Measurements from ENCODE around the gene TAF1B.

Gene TAF1B

DNA sequence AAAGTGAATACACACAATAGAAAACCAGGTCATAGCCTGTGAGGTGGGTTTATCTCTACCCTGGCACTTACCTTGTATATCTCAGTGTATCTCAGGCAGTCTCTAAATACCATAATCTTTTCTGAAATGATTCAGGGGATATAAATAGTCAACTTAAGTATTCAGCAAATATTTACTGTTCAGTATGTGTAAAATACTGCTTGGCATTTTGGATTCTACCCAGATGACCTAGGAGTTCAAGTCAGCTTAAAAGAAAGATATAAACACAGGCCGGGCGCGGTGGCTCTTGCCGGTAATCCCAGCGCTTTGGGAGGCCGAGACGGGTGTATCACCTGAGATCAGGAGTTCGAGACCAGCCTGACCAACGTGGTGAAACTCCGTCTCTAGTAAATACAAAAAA is 132.1 kb downstream of the TAF1B start:
- H3K9me2 ChIP-seq (ENCODE audit: low read depth, low read length): no peaks in the 10 kb centered on the region
- no peaks in the 10 kb centered on the region for H3K9me3 ChIP-seq (ENCODE audit: low read length)
- H3K36me3 ChIP-seq (ENCODE audit: insufficient read depth, low read length): peaks cover 9% of the 10 kb centered on the region; the same call in 1 of the 2 replicates
- H3F3A ChIP-seq (ENCODE audit: insufficient read depth, low read length): no peaks in the 10 kb centered on the region
- no peak overlapping the region for H2AFZ ChIP-seq (ENCODE audit: low read length)
- H3K27ac ChIP-seq (ENCODE audit: low read depth, low read length, poor library complexity, severe bottlenecking): no peak overlapping the region
- no peaks in the 10 kb centered on the region for H4K20me1 ChIP-seq (ENCODE audit: insufficient read depth, low read length)
- TF ChIP-seq EZH2 (IDR thresholded peaks at IDR 0.05; ENCODE audit: borderline replicate concordance, low read length): no peak
- TF ChIP-seq CTCF (IDR thresholded peaks at IDR 0.05; ENCODE audit: low read length): no peak
- no peaks in the 10 kb centered on the region for H3K27me3 ChIP-seq (ENCODE audit: insufficient read depth, low read length)
- no peak overlapping the region for H3K9ac ChIP-seq (ENCODE audit: low read length)
- H3K79me2 ChIP-seq (ENCODE audit: insufficient read depth, low read length): no peaks in the 10 kb centered on the region
- H3K4me2 ChIP-seq (ENCODE audit: low read length): no peak overlapping the region
- no peak overlapping the region for H3K4me3 ChIP-seq (ENCODE audit: low read depth, low read length, poor library complexity, severe bottlenecking)
- H3K4me1 ChIP-seq (ENCODE audit: insufficient read depth, low read length, severe bottlenecking): no peaks in the 10 kb centered on the region

DNA sequence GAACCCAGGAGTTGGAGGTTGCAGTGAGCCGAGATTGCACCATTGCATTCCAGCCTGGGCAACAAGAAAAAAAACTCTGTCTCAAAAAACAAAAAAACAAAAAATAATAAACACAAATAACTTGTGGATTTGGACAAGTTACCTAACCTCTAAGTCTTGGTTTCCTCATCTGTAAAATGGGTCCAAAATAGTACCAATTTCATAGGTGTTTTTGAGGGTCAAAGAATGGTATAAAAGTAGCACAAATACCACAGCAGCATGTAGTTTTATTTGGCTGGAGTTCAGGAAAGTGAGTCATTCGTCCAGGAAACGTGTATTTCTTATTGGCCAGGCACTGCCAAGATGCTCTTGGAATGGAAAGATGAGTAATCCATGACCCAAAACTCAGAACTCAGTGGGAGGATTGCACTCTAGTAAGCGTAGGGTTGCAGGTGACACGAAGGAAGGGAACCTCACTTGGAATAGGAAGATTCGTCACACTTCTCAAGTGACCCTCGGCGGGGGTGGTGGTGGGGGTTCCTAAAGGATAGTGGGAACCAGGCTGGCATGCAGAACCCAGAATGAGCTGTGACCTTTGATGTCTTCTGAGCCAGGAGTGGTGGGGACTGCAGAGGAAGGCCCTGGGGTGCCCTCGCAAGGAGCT is 132.7 kb downstream of the TAF1B start:
- Histone ChIP-seq H2AFZ (ENCODE audit: low read length) (no peak overlapping the region), H3K36me3 (ENCODE audit: insufficient read depth, low read length) (peaks cover 9% of the 10 kb centered on the region; the same call in 1 of the 2 replicates), H3K27ac (ENCODE audit: low read depth, low read length, poor library complexity, severe bottlenecking) (no peak overlapping the region), H3K79me2 (ENCODE audit: insufficient read depth, low read length) (no peaks in the 10 kb centered on the region), H3K4me1 (ENCODE audit: insufficient read depth, low read length, severe bottlenecking) (no peaks in the 10 kb centered on the region), H3K9ac (ENCODE audit: low read length) (no peak overlapping the region), H3K4me3 (ENCODE audit: low read depth, low read length, poor library complexity, severe bottlenecking) (no peak overlapping the region), H3K9me3 (ENCODE audit: low read length) (no peaks in the 10 kb centered on the region), H4K20me1 (ENCODE audit: insufficient read depth, low read length) (no peaks in the 10 kb centered on the region), H3K9me2 (ENCODE audit: low read depth, low read length) (no peaks in the 10 kb centered on the region), H3K4me2 (ENCODE audit: low read length) (no peak overlapping the region), H3F3A (ENCODE audit: insufficient read depth, low read length) (no peaks in the 10 kb centered on the region), H3K27me3 (ENCODE audit: insufficient read depth, low read length) (no peaks in the 10 kb centered on the region)
- TF ChIP-seq CTCF (IDR thresholded peaks at IDR 0.05; ENCODE audit: low read length) (no peak), EZH2 (IDR thresholded peaks at IDR 0.05; ENCODE audit: borderline replicate concordance, low read length) (no peak)

DNA sequence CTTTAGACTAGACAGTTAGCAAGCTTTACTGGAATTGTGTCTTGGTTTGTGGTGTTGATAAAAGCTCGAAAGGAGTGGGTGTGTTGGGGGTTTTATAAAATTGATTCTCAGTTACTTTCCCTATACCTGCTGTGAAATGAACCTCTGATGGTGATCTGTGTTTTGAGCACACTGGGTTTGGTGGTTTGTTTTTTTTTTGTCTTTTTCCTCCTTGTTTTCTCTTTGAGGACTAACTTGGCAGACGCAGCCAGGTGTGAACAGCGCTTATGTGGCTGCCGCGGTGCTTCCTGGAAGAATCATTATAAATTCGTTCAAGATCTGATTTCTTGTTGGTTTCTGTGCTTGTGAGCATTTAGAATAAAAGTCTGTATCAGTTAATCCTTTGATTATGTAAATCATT is 136.7 kb downstream of the TAF1B start:
- no peaks in the 10 kb centered on the region for H3K4me1 ChIP-seq (ENCODE audit: insufficient read depth, low read length, severe bottlenecking)
- no peaks in the 10 kb centered on the region for H4K20me1 ChIP-seq (ENCODE audit: insufficient read depth, low read length)
- no peak for TF ChIP-seq EZH2 (IDR thresholded peaks at IDR 0.05; ENCODE audit: borderline replicate concordance, low read length)
- TF ChIP-seq CTCF (IDR thresholded peaks at IDR 0.05; ENCODE audit: low read length): no peak
- H2AFZ ChIP-seq (ENCODE audit: low read length): no peak overlapping the region
- no peaks in the 10 kb centered on the region for H3F3A ChIP-seq (ENCODE audit: insufficient read depth, low read length)
- no peaks in the 10 kb centered on the region for H3K9me3 ChIP-seq (ENCODE audit: low read length)
- no peak overlapping the region for H3K4me2 ChIP-seq (ENCODE audit: low read length)
- H3K27ac ChIP-seq (ENCODE audit: low read depth, low read length, poor library complexity, severe bottlenecking): no peak overlapping the region
- H3K36me3 ChIP-seq (ENCODE audit: insufficient read depth, low read length): peaks cover 3% of the 10 kb centered on the region; the same call in 1 of the 2 replicates
- no peak overlapping the region for H3K4me3 ChIP-seq (ENCODE audit: low read depth, low read length, poor library complexity, severe bottlenecking)
- H3K9me2 ChIP-seq (ENCODE audit: low read depth, low read length): no peaks in the 10 kb centered on the region
- no peaks in the 10 kb centered on the region for H3K79me2 ChIP-seq (ENCODE audit: insufficient read depth, low read length)
- no peak overlapping the region for H3K9ac ChIP-seq (ENCODE audit: low read length)
- no peaks in the 10 kb centered on the region for H3K27me3 ChIP-seq (ENCODE audit: insufficient read depth, low read length)

Data from OCI-LY1 (cell line).